GM12878 (cell line): Measurements from ENCODE around the gene MCAT. TPM values are rescaled to one million over a fixed set of nuclear protein-coding genes. Genes with fewer than 3 reads are reported as not detected.

Experiments
- ATAC-seq: fragments of 200-7000 bp; cut with Tn5 transposase; 3 replicates; pipeline ENCODE4 v1.9.1; 2020; ENCODE audit warnings: mild to moderate bottlenecking, moderate library complexity
- BruUV-seq: library from RNA; stranded (reverse); fragments of 400-500 nt; replicated peaks from 2 replicates; lab custom pipeline; 2021; lab: Mats Ljungman, UMichigan
- CTCF ChIA-PET: fragments of 300-600 bp; sonication (Branson Sonifier 250); formaldehyde crosslinking; extraction: SDS; loops from one replicate; lab custom pipeline; 2021; ENCODE audit warnings: inconsistent platforms; lab: Yijun Ruan, JAX
- POLR2A ChIA-PET: fragments of 350-600 bp; formaldehyde crosslinking; extraction: SDS; loops from one replicate; lab custom pipeline; 2021; ENCODE audit warnings: inconsistent platforms; lab: Charles Lee
- RAD21 ChIA-PET: fragments of 300-600 bp; sonication (Branson Sonifier 250); formaldehyde crosslinking; loops from one replicate; lab custom pipeline; 2023; ENCODE audit warnings: antibody characterized with exemption; ENCODE audit not compliant: unreplicated experiment; lab: Charles Lee
- SMC1A ChIA-PET: fragments of 300-600 bp; sonication (Branson Sonifier 250); formaldehyde crosslinking; loops from one replicate; lab custom pipeline; 2023; ENCODE audit not compliant: unreplicated experiment, uncharacterized antibody; lab: Charles Lee
- DNase-seq: peaks from one replicate; pipeline ENCODE4 v3.0.0-alpha.2; 2011; ENCODE audit warnings: low read depth, low spot score
- FAIRE-seq: peaks from 3 replicates; lab custom pipeline; 2011; peaks lifted over from hg19 to GRCh38; lab: Jason Lieb, UNC
- H2AFZ ChIP-seq: 2 replicates; pipeline ENCODE4 v1.6.0; 2011; ENCODE audit warnings: low read depth, low read length, control low read depth; ENCODE audit not compliant: control insufficient read depth
- H3K27ac ChIP-seq: 2 replicates; pipeline ENCODE4 v1.5.1; 2011; ENCODE audit warnings: control low read depth; ENCODE audit not compliant: control insufficient read depth, insufficient read depth
- H3K27me3 ChIP-seq, 2 experiments: replicated peaks in 1 of 2; 2 replicates each; pipeline versions ENCODE4 v1.6.0 to v1.6.1; 2011; ENCODE audit warnings: low read length in 1 of 2; ENCODE audit not compliant: control insufficient read depth in 2 of 2, insufficient read depth in 2 of 2
- H3K36me3 ChIP-seq, 2 experiments: 2 replicates each; pipeline ENCODE4 v1.5.1; 2011; ENCODE audit warnings: low read length in 1 of 2; ENCODE audit not compliant: control insufficient read depth in 2 of 2, insufficient read depth in 2 of 2
- H3K4me1 ChIP-seq: 2 replicates; pipeline ENCODE4 v1.6.1; 2011; ENCODE audit warnings: mild to moderate bottlenecking, low read length, moderate library complexity, mixed read lengths; ENCODE audit not compliant: control insufficient read depth, insufficient read depth
- H3K4me2 ChIP-seq: 2 replicates; pipeline ENCODE4 v1.6.0; 2011; ENCODE audit warnings: control low read depth; ENCODE audit not compliant: control insufficient read depth, insufficient read depth
- H3K4me3 ChIP-seq: fragments of 200-600 bp; sonication (generic); 2 replicates; pipeline ENCODE4 v1.5.1; 2016
- H3K79me2 ChIP-seq: 2 replicates; pipeline ENCODE4 v1.6.0; 2011; ENCODE audit warnings: low read length; ENCODE audit not compliant: control insufficient read depth, insufficient read depth
- H3K9ac ChIP-seq: 2 replicates; pipeline ENCODE4 v1.8.0; 2011; ENCODE audit warnings: low read length, control low read depth, mixed read lengths; ENCODE audit not compliant: control insufficient read depth, insufficient read depth
- H3K9me3 ChIP-seq: replicated peaks from 3 replicates; pipeline ENCODE4 v1.5.1; 2011; ENCODE audit warnings: mild to moderate bottlenecking, low read length; ENCODE audit not compliant: control insufficient read depth, insufficient read depth
- H4K20me1 ChIP-seq: 2 replicates; pipeline ENCODE4 v1.6.0; 2011; ENCODE audit not compliant: control insufficient read depth, insufficient read depth
- CBFB ChIP-seq: IDR thresholded peaks from 2 replicates; pipeline ENCODE4 v1.6.1; 2016; ENCODE audit warnings: antibody characterized with exemption, low read depth
- HDAC2 ChIP-seq: fragments of 200-600 bp; sonication (generic); IDR thresholded peaks from 2 replicates; pipeline ENCODE4 v1.6.1; 2017
- LARP7 ChIP-seq: fragments of 450-650 bp; IDR thresholded peaks from 2 replicates; pipeline ENCODE4 v1.6.1; 2017; ENCODE audit warnings: mild to moderate bottlenecking
- NFYA ChIP-seq: IDR thresholded peaks from 2 replicates; pipeline ENCODE4 v1.6.1; 2011; ENCODE audit warnings: low read depth, mild to moderate bottlenecking, low read length, improper control_type of control experiment, borderline replicate concordance
- NR2F1 ChIP-seq: fragments of 450-650 bp; conservative IDR thresholded peaks from 2 replicates; pipeline ENCODE4 v1.6.1; 2017; ENCODE audit warnings: mild to moderate bottlenecking
- RAD21 ChIP-seq: IDR thresholded peaks from 2 replicates; pipeline ENCODE4 v1.6.1; 2011; ENCODE audit warnings: mild to moderate bottlenecking, low read depth, low read length, moderate library complexity; ENCODE audit not compliant: insufficient read depth
- SUPT20H ChIP-seq: IDR thresholded peaks from 2 replicates; pipeline ENCODE4 v1.6.1; 2011; ENCODE audit warnings: low read depth, mild to moderate bottlenecking, low read length, moderate library complexity, borderline replicate concordance; ENCODE audit not compliant: control insufficient read depth
- ZNF274 ChIP-seq: IDR thresholded peaks from one replicate; pipeline ENCODE4 v1.8.0; 2011; ENCODE audit not compliant: insufficient read length, insufficient read depth
- WGBS: methylation state at CpG from one replicate; pipeline ENCODE4 v1.1.6; 2016; ENCODE audit warnings: low lambda C conversion rate; ENCODE audit not compliant: insufficient replicate concordance, insufficient coverage; ENCODE audit errors: missing lambda C conversion rate; 5-methylcytosine and 5-hydroxymethylcytosine counted together
- in situ Hi-C: fragments of 300-500 bp; cut with MboI; formaldehyde crosslinking; loops from 9 replicates; pipeline ENCODE4 v1.14.3; 2018; ENCODE audit warnings: mixed read lengths
- intact Hi-C: fragments of 100-400 bp; cut with micrococcal nuclease; formaldehyde crosslinking; loops from one replicate; pipeline ENCODE4 v1.14.2; 2022; ENCODE audit not compliant: unreplicated experiment
- polyA plus RNA-seq, 11 experiments: library from polyadenylated mRNA; depleted of rRNA in 4 of 11; unstranded in 6 of 11; stranded (reverse) in 5 of 11; fragments of >200 nt; fragmentation: Nextera tagmentation in 4 of 11; fragmentation: Illumina TruSeq in 1 of 11; extraction: Ambion mirVana in 4 of 11; extraction: Trizol in 1 of 11; gene quantifications; 1 replicate in 1 of 11; 2 replicates in 10 of 11; pipeline versions ENCODE4 v1.2.1 to v1.2.3, GENCODE V29; 2011 to 2016; ENCODE audit warnings: inconsistent platforms in 2 of 11, missing spikeins in 2 of 11, low read depth in 1 of 11
- total RNA-seq, 4 experiments: library from RNA; depleted of rRNA in 3 of 4; stranded (reverse); fragments of >200 nt in 3 of 4; fragmentation: Illumina TruSeq in 1 of 4; extraction: Trizol in 1 of 4; gene quantifications; 2 replicates each; pipeline versions ENCODE4 v1.2.1 to v1.2.3, GENCODE V29; 2013 to 2021
- TF ChIP-seq, protein P1 (sequence below): fragments of 450-650 bp; IDR thresholded peaks from 2 replicates; pipeline ENCODE4 v1.6.1; 2016; ENCODE audit warnings: mild to moderate bottlenecking, moderate library complexity, borderline replicate concordance
- TF ChIP-seq, protein P2 (sequence below): fragments of 150-350 bp; IDR thresholded peaks from 2 replicates; pipeline ENCODE4 v1.6.1; 2016; ENCODE audit warnings: low read depth, low read length

Gene MCAT
- total and polyA plus RNA-seq, 10 of the 15 experiments (the other 5 are each of a cell fraction or from before 2014, with no cell fraction given) = 3.6 to 29.1 (median 19.3) TPM

DNA sequence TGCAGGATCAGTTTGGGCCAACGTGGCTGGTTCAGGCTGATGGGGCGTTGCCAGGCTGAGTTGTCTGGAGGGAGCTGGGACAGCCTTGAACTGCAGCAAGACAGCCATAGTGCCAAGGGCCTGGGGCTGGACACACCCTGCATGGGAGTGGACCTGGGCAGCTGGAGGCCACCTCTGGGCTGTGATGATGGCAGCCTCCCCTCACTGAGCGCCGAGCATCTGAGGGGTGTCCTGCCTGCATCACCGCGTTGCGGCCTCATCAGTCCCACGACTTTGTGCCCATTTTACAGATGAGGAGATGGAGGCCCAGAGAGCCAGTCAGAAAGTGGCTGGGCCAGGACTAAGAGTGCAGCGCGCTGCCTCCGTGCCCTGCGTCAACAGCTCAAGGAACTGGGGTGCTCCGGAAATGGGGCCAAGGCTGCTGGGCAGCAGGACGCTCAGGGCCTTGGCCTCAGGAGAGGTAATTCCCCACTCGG lies 7.6 kb upstream of the MCAT start:
- Histone ChIP-seq H3K4me1 (peaks cover 17% of the 10 kb centered on the region), H3K79me2 (no peaks in the 10 kb centered on the region; the same call in 1 of the 2 replicates), H3K9ac (peak overlapping the region; percentile 10; the same call in 1 of the 2 replicates), H3K36me3 (no peaks in the 10 kb centered on the region), H3K27ac (no peak overlapping the region), H2AFZ (peak overlapping the region; percentile 87), H3K4me2 (peak overlapping the region; percentile 79), H3K9me3 (no peaks in the 10 kb centered on the region), H3K4me3 (peak overlapping the region; percentile 71; the same call in 1 of the 2 replicates), H3K27me3 (no peaks in the 10 kb centered on the region), H4K20me1 (no peaks in the 10 kb centered on the region)
- RAD21 ChIA-PET = no interaction called here
- FAIRE-seq (no peak), ATAC-seq (peak; percentile 6), DNase-seq (no peak)
- TF ChIP-seq RAD21 (no peak), LARP7 (0 out of 2 replicates have a peak, but pooled peaks have one; percentile 13), NR2F1 (no peak), HDAC2 (no peak)
- intact Hi-C loops = no loop called here
- POLR2A ChIA-PET = no interaction called here
- in situ Hi-C loops = no loop called here
- no TSS peak for BruUV-seq
- CTCF ChIA-PET = no interaction called here
- SMC1A ChIA-PET = no interaction called here
- 81% methylated on average over 15 of the region's 15 CpGs for WGBS

DNA sequence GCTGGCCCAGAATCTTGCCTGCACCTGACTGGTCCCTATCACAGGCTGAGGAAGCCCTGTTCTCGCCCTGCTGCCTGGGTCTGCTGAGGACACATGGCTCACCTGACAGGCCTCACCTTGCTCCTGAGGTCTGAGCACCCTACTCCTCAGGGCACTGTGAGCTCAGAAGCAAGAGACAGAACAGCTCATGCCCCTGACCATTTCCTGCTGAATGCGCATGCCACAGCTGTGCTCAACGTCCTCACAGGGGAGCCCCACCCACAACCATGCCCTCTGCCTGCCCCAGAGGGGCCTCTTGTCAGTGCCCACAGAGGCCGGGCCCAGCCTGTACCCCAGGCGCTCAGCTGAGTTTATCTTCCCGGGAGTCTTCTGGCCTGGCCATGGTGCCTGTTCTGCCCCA lies 5.4 kb upstream of the MCAT start:
- BruUV-seq = no TSS peak
- CTCF ChIA-PET = no interaction called here
- no peak for DNase-seq
- Histone ChIP-seq H3K9ac (no peak overlapping the region), H3K4me2 (no peak overlapping the region), H2AFZ (no peak overlapping the region; the same call in 1 of the 2 replicates), H3K79me2 (no peaks in the 10 kb centered on the region), H3K9me3 (no peaks in the 10 kb centered on the region), H3K4me3 (no peak overlapping the region), H4K20me1 (no peaks in the 10 kb centered on the region), H3K27ac (no peak overlapping the region), H3K36me3 (no peaks in the 10 kb centered on the region), H3K4me1 (peaks cover 19% of the 10 kb centered on the region), H3K27me3 (no peaks in the 10 kb centered on the region)
- in situ Hi-C loops (no loop called here), intact Hi-C loops (no loop called here)
- no peak for FAIRE-seq
- SMC1A ChIA-PET = no interaction called here
- RAD21 ChIA-PET = no interaction called here
- TF ChIP-seq, protein P1, sequence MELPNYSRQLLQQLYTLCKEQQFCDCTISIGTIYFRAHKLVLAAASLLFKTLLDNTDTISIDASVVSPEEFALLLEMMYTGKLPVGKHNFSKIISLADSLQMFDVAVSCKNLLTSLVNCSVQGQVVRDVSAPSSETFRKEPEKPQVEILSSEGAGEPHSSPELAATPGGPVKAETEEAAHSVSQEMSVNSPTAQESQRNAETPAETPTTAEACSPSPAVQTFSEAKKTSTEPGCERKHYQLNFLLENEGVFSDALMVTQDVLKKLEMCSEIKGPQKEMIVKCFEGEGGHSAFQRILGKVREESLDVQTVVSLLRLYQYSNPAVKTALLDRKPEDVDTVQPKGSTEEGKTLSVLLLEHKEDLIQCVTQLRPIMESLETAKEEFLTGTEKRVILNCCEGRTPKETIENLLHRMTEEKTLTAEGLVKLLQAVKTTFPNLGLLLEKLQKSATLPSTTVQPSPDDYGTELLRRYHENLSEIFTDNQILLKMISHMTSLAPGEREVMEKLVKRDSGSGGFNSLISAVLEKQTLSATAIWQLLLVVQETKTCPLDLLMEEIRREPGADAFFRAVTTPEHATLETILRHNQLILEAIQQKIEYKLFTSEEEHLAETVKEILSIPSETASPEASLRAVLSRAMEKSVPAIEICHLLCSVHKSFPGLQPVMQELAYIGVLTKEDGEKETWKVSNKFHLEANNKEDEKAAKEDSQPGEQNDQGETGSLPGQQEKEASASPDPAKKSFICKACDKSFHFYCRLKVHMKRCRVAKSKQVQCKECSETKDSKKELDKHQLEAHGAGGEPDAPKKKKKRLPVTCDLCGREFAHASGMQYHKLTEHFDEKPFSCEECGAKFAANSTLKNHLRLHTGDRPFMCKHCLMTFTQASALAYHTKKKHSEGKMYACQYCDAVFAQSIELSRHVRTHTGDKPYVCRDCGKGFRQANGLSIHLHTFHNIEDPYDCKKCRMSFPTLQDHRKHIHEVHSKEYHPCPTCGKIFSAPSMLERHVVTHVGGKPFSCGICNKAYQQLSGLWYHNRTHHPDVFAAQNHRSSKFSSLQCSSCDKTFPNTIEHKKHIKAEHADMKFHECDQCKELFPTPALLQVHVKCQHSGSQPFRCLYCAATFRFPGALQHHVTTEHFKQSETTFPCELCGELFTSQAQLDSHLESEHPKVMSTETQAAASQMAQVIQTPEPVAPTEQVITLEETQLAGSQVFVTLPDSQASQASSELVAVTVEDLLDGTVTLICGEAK = no peak
- TF ChIP-seq ZNF274 = no peak
- no peak for TF ChIP-seq NFYA
- TF ChIP-seq CBFB = no peak
- TF ChIP-seq, protein P2, sequence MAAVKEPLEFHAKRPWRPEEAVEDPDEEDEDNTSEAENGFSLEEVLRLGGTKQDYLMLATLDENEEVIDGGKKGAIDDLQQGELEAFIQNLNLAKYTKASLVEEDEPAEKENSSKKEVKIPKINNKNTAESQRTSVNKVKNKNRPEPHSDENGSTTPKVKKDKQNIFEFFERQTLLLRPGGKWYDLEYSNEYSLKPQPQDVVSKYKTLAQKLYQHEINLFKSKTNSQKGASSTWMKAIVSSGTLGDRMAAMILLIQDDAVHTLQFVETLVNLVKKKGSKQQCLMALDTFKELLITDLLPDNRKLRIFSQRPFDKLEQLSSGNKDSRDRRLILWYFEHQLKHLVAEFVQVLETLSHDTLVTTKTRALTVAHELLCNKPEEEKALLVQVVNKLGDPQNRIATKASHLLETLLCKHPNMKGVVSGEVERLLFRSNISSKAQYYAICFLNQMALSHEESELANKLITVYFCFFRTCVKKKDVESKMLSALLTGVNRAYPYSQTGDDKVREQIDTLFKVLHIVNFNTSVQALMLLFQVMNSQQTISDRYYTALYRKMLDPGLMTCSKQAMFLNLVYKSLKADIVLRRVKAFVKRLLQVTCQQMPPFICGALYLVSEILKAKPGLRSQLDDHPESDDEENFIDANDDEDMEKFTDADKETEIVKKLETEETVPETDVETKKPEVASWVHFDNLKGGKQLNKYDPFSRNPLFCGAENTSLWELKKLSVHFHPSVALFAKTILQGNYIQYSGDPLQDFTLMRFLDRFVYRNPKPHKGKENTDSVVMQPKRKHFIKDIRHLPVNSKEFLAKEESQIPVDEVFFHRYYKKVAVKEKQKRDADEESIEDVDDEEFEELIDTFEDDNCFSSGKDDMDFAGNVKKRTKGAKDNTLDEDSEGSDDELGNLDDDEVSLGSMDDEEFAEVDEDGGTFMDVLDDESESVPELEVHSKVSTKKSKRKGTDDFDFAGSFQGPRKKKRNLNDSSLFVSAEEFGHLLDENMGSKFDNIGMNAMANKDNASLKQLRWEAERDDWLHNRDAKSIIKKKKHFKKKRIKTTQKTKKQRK = no peak
- no peak for TF ChIP-seq SUPT20H
- no peak for ATAC-seq
- 25% methylated on average over 6 of the region's 6 CpGs for WGBS
- POLR2A ChIA-PET = no interaction called here
